Measurements from ENCODE around the gene SAA4.

- TF ChIP-seq CTCF (IDR thresholded peaks at IDR 0.05): no peak
- no peak for TF ChIP-seq REST (IDR thresholded peaks at IDR 0.05)
- TF ChIP-seq POLR2A (IDR thresholded peaks at IDR 0.05; ENCODE audit: low read length): no peak
- TF ChIP-seq USF2 (IDR thresholded peaks at IDR 0.05): no peak
- no peak for TF ChIP-seq E2F6 (IDR thresholded peaks at IDR 0.05; ENCODE audit: borderline replicate concordance, low read depth)
- TF ChIP-seq RCOR1 (IDR thresholded peaks at IDR 0.05; ENCODE audit: low read depth, low read length): no peak
- TF ChIP-seq HOXA7 (CRISPR knock-in tag; IDR thresholded peaks at IDR 0.05): no peak
- no peak for TF ChIP-seq JUN (IDR thresholded peaks at IDR 0.05)
- TF ChIP-seq RAD21 (conservative IDR thresholded peaks at IDR 0.05 in 1 of 2, IDR thresholded peaks at IDR 0.05 in 1 of 2): no peak
- no peak for TF ChIP-seq EP300 (IDR thresholded peaks at IDR 0.05)
- TF ChIP-seq FOSL2 (IDR thresholded peaks at IDR 0.05): no peak
- TF ChIP-seq FOSL2 (CRISPR knock-in tag; IDR thresholded peaks at IDR 0.05): no peak
- TF ChIP-seq ESRRA (IDR thresholded peaks at IDR 0.05; ENCODE audit: borderline replicate concordance, low read length): no peak
- no peak for TF ChIP-seq HOXB13 (CRISPR knock-in tag; IDR thresholded peaks at IDR 0.05; ENCODE audit: low read depth)
- TF ChIP-seq PHF8 (IDR thresholded peaks at IDR 0.05; ENCODE audit: borderline replicate concordance, low read depth): no peak
These were observed 27.4 kb upstream of the SAA4 start for GRCh38 chr11:18264035-18264434.
